HG03442 (cell line): ENCODE results near the gene MXD1.
A peak's percentile ranks its signal among the peaks of the same experiment; 100 is the strongest.

Experiments used
- ATAC-seq: cut with Tn5 transposase; IDR thresholded peaks from one replicate; pipeline ENCODE4 v1.9.1; 2021; ENCODE audit warnings: mild to moderate bottlenecking, moderate library complexity; ENCODE audit not compliant: unreplicated experiment

The MXD1 gene

DNA sequence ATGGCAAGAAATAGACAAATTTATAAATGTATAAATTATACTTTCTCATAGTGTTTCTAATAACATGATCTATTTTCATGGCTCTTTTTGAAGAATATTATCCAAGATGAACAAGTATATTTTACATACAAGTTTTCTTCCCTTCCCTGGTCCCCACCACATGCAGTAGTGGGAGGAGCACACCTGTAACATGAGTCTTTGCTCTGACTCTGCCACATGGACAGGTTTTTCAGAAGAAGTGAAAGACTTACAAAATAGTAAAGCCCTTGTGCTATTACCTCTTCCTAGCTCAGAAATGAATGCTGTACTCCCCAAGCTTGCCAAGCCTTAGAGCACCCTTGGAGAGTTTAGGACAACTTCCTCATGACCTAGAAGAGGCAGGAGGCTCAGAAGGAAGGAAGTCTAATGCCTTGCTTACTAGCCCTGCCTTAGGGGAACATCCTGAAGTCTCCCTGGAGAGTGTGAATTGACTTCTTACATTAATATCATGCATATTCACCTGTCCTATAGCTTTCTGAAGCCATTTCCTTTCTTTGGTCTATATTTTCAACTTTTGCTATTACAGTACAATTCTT lies 18.4 kb downstream of the MXD1 start:
- ATAC-seq = no peak

DNA sequence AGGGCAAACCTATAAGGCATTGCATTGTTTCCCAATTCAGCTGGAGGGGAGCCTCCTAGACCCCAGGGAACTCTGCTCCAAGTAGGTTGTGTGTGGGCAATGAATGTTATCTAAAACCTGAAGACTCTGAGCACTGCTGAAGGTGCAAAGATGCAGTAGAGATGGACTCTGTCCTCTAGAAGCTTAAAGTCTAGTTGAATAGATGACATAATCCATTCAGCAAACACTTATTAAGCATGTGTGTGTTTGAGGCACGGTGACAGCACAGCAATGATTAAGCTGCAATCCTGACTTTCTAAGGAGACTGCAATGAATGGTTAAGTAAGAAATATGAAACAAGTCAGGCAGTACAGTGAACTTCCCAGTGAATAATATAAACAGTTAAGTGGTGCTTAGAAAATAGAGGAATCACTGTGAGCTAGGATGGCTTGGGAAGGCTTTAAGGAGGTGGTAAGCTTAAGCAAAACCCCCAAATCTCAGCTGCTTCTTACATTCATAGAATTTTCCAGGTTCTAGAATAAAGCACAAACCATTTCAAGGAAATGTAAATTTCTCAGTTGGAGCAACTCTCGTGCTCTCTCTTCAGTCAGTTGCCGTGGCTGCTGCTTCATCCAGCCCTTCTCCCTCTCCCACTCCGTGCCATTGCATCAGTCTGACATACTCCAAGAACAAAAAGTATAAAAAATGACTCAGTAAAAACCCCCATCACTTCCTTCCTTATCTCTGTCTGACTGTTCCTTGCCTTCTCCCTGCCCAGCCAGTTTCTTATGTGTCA lies 19.1 kb downstream of the MXD1 start:
- no peak for ATAC-seq

DNA sequence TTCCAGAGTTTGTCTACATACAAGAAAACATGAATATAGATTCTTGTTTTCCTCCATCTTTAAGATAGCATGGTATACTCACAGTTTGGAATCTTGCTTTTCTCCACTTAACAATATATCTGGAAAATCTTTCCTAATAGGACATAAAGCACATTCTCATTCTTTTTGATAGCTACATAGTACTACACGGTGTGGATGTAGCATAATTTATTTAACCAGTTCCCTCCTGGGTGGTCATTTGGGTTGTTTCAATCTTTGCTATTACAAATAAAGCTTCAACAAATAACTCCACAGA lies 19.7 kb downstream of the MXD1 start:
- ATAC-seq = no peak

DNA sequence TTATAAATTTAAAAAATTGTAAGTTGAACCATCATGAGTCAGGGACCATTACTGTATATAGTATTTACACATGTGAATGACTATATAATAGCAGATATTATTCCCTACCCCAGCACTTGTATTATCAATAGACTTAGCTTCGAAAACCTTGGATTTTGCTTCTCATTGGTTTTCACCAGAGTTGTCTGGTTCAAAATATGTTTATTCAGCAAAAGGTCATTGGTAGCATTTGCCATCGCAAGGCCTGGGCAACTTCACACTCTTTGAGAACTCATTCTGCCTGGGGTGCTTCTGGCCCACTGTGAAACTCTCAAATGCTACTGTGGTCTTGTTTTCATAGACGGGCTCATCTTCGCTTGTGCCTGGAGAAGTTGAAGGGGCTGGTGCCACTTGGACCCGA lies 20.1 kb downstream of the MXD1 start:
- ATAC-seq = no peak

DNA sequence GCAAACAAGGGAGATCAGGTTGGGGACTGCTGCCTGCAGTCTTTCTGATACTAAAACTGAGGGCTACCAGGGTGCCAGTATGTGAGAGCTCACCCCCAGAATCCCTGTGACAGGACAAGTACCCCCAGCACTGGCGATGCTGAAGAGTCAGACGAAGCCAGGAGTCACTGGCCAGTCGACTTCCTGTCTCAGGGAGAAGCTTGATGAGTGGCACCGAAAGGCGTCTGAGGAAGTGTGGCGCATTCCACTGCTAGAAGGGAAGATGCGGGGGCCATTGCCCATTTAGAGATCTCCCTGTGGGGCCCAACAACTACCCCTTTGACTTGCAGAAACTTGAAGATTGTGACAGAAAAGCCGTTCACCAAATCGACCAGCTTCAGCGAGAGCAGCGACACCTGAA lies 22.0 kb downstream of the MXD1 start:
- ATAC-seq = no peak

DNA sequence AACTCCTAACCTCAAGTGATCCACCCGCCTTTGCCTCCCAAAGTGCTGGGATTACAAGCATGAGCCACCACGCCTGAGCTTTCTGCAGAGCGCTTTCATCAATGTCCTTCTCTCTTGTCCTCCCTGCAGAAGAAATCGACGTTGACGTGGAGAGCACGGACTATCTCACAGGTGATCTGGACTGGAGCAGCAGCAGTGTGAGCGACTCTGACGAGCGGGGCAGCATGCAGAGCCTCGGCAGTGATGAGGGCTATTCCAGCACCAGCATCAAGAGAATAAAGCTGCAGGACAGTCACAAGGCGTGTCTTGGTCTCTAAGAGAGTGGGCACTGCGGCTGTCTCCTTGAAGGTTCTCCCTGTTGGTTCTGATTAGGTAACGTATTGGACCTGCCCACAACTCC lies 23.1 kb downstream of the MXD1 start:
- ATAC-seq = no peak

DNA sequence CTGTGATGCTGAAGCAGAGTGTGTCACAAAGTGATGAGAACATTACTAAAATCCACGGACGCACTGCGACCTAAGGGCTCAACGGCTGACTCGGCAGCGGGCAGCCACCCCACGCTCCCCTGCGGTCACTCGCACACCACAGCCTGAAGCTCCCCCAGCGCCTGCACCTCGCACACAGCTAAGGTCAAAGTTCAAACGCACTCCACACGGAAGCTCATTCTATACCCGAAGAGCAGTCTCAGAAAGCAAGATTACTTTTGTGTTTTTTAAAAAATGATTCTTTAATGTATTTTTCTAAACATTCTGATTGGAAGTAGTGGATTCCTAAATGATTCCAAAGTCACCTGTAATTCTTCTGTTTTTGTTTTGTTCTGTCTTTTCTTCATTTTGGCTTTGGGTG lies 24.8 kb downstream of the MXD1 start:
- no peak for ATAC-seq

DNA sequence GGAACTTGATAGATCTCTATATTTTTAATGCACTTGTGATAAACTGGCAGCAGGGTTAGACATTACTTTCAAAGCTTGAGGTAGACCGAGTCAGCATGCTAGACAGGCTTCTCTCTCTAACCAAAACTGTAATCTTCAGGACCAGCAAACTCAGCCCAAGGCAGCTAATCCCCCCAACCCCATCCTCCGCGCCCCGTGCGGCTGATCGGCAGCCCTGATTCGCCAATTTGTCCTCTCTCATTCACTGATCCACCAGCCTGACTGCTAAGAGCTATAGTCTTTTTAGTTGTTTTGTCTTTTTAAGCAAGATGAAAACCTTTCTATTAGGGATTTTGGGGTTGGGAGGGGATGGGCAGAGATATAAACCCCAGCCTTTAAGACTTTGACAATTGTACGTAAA lies 25.8 kb downstream of the MXD1 start:
- ATAC-seq = no peak

DNA sequence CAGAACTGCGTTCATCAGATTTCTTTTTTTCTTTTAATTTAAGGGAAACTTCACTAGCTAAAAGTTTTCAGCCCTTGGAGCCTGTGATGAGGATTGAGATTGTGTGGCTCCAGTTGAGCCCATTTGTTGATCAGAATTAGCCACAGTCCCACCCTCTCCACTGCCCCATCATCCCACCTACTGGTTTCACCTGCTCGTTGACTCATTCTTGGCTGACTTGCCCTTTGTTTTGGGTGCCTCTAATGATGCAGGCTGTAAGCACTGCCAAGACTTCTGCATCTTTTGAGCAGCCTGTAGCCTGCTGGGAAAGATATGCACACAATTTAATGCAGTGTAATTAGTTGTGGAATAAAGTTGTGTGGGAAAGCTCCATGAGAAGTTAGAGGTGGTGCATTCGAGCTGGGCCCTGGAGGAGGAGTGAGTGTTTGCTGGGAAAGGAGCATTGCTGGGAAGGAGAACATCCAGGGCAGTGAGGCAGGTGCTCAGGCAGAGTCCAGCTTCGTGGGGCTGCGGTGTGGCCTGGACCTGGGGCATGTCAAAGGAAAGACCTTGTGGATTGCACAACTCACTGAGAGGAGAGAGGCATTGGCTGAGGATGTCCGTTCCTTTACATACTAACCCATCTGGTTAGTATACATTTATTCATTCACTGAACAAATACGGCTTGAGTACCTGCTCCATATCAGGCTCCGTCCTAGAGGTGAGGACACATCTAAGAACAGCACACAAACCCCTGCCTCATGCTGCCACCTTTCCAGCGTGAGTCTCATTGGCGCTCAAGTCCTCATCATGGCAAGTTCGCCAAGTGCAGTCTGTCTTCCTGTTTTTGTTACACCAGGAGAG lies 28.3 kb downstream of the MXD1 start:
- ATAC-seq = no peak

DNA sequence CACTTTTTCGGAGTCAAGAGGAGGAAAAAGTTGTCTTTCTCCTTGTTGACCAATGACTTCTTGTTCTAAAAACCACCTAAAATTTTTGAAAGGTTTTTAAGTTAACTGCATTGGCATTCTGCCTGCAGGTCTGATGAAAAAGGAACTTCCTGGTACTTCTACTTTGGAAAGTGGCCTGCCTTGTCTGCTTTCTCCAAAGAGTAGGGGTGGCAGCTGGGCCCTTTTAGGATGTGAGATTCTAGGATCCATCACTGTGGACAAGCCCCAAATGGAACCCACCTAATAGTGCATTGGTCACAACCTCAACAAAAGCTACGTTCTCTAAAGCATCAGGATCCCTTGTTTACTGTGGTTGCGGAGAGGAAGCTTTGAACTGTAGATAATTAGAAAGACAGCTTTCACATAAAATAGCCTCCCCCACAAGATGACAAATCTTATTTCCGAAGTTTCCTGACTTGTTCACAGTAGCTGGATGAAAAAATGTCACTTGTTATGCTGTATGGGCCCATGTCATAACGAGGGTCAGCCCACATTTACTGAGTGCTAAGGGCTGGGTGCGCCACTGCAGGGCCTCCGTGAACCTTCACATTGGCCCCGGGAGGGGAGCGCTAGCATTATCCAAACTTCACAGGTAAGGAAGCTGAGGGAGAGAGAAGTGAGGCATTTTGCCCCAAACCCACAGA lies 29.1 kb downstream of the MXD1 start:
- no peak for ATAC-seq

DNA sequence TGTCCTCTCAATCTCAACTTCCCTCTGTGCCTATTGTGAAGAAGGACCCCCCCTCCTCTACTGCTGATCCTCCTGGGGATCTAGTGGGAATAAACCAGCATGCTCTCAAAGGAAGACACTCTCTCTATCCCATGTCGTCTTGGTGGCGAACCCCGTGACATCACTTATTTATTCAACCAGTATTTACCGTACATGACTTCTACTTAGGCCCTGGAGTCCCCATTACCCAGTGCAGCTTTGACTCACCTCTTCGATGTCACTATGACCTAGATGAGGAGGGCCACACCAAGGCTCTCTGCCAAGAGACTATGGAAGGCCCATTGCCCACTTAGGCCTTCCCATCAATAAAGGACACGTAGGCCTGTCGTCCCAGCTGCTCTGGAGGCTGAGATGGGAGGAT lies 29.8 kb downstream of the MXD1 start:
- no peak for ATAC-seq

DNA sequence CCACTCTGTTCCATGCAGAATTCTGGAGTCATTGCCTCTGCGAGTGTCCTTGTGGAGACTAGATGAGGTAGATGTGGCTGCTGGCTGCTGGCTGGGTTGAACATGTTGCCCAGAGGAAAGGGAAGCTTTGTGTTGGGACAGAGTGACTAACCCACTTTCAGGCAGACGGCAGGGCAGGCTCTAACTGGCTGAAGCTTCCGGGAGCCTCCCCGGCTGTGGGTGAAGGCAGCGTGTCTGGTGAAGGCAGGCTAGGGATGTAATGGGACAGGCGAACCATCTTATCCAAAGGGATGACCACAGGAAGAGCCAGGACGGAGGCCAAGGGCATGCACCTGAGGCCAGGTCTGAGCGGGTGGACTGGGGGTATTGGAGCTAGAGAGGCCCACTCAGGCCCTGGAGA lies 30.5 kb downstream of the MXD1 start:
- no peak for ATAC-seq

DNA sequence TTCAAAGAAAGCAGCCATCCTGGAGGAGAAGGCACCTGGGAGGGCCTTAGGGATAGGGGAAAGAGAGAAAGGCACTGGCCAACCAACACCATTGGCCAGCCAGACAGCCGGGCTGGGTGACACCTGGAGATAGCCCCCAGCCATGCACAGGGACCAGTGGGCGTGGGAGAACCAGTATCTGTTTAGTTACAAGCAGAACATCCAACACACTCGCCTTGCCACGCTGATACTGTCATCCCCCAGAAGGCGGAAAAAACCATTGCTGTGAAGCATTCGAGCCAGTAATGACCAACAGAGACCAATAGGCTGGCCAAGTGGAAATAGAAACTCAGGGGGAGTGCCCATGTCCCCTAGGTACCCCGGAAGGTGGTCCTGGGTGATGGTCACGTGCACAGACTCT lies 31.0 kb downstream of the MXD1 start:
- no peak for ATAC-seq

DNA sequence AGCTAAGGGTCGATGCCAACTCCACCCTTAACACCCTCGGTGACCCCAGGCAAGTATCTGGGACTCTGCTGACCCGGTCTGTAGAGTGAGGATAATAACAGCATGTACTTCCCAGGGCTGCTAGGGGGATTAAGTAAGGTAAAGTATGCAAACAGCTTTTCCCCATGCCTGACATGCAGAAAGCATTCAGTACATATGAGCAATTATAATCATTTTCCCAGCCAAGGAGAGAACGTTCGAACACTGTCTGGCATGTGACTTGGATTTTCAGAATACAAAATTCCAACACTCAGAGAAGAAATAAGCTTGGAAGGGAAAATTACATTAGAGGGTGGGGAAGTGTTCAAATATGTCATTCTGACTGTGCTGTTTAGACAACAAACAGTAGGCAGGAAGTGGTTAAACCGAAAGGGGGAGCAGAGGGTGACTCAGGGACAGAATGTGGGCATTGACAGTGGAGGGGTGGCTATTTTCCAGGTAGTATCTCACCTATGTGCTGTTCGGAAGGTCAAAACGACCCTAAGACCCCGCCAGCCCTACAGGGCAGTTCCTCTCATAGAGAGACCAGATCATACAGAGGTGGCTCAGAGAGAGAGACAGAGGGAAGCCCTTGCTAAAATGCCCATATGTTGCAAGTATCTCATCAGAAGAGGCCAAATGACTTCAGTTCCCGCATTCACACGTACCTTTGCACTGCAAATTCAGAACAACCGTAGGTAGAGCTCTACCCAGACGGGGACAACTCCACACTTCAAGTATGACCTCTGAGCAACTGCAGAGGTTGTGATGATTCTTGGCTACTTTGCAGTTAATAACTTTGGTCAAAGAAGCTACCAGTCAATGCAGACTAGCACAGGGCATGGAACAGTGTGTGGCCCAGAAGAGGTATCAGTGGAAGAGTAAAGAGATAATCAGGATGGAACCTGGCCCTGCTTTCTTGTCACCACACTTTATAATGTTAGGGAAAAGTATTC lies 31.7 kb downstream of the MXD1 start:
- ATAC-seq = peak; percentile 89

DNA sequence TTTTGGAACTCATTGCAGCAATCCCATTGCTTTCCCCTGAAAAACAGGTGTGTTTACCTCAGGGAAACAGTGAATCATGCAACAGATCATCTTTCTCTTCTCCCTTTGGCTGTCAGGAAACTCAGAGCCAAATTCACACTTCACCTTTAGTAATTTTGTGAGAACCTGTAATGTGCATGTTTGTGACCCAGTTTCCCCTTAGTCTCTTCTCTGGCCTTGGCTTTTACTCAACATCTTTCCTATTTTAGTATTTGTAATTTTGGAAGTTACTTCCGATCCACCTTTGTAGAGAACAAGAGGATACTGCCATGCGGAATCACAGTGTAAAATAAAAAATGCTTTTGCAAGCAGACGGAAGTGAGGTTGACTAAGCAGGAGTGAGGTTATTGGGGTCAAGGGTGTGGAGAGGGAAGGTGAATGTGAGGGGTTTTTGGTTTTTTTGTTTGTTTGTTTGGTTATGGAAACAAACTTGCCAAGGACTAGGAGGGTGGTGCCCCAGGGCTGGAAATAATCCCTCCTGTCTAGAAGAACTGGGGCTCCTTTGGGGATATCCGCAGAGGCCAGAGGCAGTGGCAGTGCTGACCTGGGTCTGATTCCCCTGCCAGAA lies 32.5 kb downstream of the MXD1 start:
- no peak for ATAC-seq

DNA sequence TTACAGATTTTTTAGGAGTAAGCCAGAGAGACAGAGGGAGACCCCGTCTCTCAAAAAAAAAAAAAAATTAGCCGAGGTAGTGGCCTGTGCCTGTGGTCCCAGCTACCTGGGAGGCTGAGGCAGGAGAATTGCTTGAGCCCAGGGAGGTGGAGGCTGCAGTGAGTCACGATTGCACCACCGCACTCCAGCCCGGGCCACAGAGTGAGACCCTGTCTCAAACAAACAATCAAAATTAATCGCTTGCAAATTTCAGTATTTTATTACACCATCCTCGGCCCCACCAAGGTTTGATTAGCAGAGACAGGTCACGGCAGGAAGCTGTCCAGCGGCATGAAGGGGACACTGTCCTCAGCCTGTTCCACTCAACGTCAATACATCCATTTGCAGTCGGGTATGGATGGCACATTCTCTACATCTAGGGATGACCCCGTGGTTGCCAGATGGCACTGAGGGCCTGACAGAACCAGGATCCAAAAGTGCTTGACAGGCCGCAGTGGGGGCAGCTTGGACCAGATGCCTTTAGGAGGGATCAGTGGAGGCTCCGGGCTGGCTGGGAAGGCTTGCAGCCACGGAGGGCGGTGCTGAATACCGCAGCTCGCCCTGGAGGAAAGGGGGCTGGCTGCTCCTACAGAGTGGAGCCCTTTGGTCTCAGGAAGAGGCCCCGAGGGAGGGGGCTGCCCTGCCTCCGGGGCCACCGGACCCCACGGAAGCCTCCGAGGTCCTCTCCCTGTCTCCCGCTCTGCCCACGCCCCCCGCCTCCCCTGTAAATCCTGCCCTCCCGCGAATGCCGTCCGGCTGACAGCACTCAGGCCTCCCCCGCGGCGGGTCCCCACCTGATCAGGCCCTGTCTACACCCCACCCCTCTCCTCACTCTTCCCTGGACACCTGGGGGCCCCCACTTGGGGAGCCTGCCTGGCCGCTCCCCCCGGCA lies 33.4 kb downstream of the MXD1 start:
- no peak for ATAC-seq

DNA sequence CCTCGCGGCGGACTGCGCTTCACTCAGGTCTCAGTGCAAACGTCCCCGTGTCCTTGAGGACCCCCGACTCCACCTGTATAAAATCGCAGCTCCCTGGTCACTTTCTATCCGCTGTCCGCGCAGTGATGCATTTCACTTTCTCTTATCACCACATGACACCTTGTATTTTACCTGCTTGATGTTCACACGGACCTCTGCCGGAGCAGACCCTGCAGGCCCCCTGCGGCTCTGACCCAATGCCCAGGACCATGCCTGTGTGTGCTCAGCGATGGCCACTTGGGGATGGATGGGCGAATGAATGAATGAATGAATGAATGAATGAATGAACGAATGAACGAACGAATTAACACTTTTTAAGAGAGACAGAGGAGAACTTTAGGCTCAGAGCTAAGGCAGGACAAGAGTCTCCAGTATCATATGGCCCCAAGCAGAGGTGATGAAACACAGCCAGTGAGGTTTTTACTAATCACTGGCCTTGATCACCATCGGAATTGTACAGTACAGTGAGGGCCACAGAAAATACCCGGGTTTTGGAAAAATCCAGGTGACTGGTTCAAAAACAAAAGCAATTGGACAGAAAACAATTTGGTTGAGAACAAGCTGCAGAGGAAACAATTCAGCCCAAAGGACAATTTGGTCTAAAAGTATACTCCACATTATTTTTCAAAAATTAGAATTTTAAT lies 34.2 kb downstream of the MXD1 start:
- no peak for ATAC-seq

DNA sequence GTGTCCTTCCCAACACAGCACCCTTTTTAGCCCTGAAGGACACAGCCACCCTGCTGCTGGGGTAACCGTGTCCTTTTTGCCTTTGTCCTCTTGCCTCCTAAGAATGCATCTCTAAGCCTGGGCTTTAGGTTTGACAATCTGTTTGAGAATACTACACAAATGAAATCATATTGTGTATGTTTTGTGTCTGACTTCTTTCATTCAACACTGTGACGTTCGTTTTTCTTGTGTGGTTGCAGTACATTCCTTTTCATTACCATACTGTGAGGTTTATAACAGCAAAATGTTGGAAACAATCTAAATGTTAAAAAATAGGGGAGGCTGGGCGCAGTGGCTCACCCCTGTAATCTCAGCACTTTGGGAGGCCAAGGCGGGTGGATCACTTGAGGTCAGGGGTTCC lies 35.3 kb downstream of the MXD1 start:
- ATAC-seq = no peak
